GM18517 (cell line): ENCODE data around the gene FANCF.

Experiments
- ATAC-seq: cut with Tn5 transposase; IDR thresholded peaks from one replicate; pipeline ENCODE4 v1.9.1; 2021; ENCODE audit warnings: mild to moderate bottlenecking, moderate library complexity; ENCODE audit not compliant: unreplicated experiment

Gene FANCF

GRCh38 chr11:22626573-22627239 lies 1.1 kb upstream of the FANCF start:
- no peak for ATAC-seq

- peak; percentile 45 for ATAC-seq
These were observed 728 bp downstream of the FANCF start for GRCh38 chr11:22624742-22625447.

- ATAC-seq = no peak
These were observed 7.8 kb downstream of the FANCF start for GRCh38 chr11:22617868-22618267.

GRCh38 chr11:22603933-22604332 lies 21.7 kb downstream of the FANCF start:
- no peak for ATAC-seq

GRCh38 chr11:22602504-22602903 lies 23.1 kb downstream of the FANCF start:
- ATAC-seq = no peak

- no peak for ATAC-seq
These were observed 26.2 kb downstream of the FANCF start for GRCh38 chr11:22599458-22599857.

- no peak for ATAC-seq
These were observed 28.6 kb downstream of the FANCF start for GRCh38 chr11:22597062-22597461.

GRCh38 chr11:22584976-22585375 lies 40.6 kb downstream of the FANCF start:
- no peak for ATAC-seq

- ATAC-seq = no peak
These were observed 41.6 kb downstream of the FANCF start for GRCh38 chr11:22583963-22584492.

GRCh38 chr11:22582151-22582410 lies 43.5 kb downstream of the FANCF start:
- ATAC-seq = no peak

GRCh38 chr11:22581354-22582150 lies 44.1 kb downstream of the FANCF start:
- no peak for ATAC-seq

GRCh38 chr11:22577854-22578253 lies 47.8 kb downstream of the FANCF start:
- peak; percentile 53 for ATAC-seq
